Measurements from ENCODE around the gene PREB. TPM values are rescaled to one million over a fixed set of nuclear protein-coding genes. Genes with fewer than 3 reads are reported as not detected.

PREB gene
- polyA plus RNA-seq, 2 of the 4 experiments (the other 2 are of a cell fraction), result 58.2 to 79.9 TPM

- no peak for TF ChIP-seq REST (IDR thresholded peaks at IDR 0.05)
- no peak for TF ChIP-seq ZFP36 (IDR thresholded peaks at IDR 0.05; ENCODE audit: borderline replicate concordance, partially characterized antibody)
- no peak for TF ChIP-seq ELK1 (IDR thresholded peaks at IDR 0.05; ENCODE audit: low read depth, low read length)
- TF ChIP-seq EHMT2 (IDR thresholded peaks at IDR 0.05; ENCODE audit: low read depth), result no peak
- no peak for TF ChIP-seq POLR2A (IDR thresholded peaks at IDR 0.05; ENCODE audit: low read length)
- no peak for TF ChIP-seq JUN (IDR thresholded peaks at IDR 0.05)
These were observed 16.3 kb upstream of the PREB start (continued) for GRCh38 chr2:27150639-27151230.

GRCh38 chr2:27149570-27150405 is 15.4 kb upstream of the PREB start:
- Histone ChIP-seq H3K27ac (no peak overlapping the region), H3K4me1 (0 out of 3 replicates have a peak, but pooled peaks cover 8% of the 10 kb centered on the region), H3K4me3 (no peak overlapping the region), H3K4me2 (no peak overlapping the region), H3K9me3 (no peaks in the 10 kb centered on the region)
- 82% methylated on average over 29 of the region's 29 CpGs for WGBS (ENCODE audit: missing lambda C conversion rate)
- ATAC-seq (no peak; a peak in 1 of 6 replicates), DNase-seq (ENCODE audit: low read depth in 1 of 2, low spot score in 1 of 2) (no peak), FAIRE-seq (no peak)
- ChIA-PET POLR2A (interaction anchor here (0.5 kb wide), 1 partner anchor 60 kb away, joined by 3 read pairs; no protein-coding TSS in a partner anchor), CTCF (interaction anchor here (0.9 to 2.6 kb wide), 6 partner anchors 8 to 131 kb away, joined by 3 to 9 read pairs (median 3); partner anchors contain the start of gene PRR30)
- no peak for TF ChIP-seq HOXB5 (CRISPR knock-in tag; IDR thresholded peaks at IDR 0.05)
- TF ChIP-seq TFCP2L1 (CRISPR knock-in tag; IDR thresholded peaks at IDR 0.05), result no peak
- no peak for TF ChIP-seq CBX8 (IDR thresholded peaks at IDR 0.05)
- TF ChIP-seq ZNF302 (CRISPR knock-in tag; IDR thresholded peaks at IDR 0.05), result no peak
- TF ChIP-seq MYC (IDR thresholded peaks at IDR 0.05; ENCODE audit: borderline replicate concordance, low read length), result no peak

- Histone ChIP-seq H3K4me2 (no peak within 1 kb of the TSS), H3K9me3 (no peaks in the 10 kb centered on the region), H3K4me3 (no peak within 1 kb of the TSS), H3K4me1 (0 out of 3 replicates have a peak, but pooled peaks cover 8% of the 10 kb centered on the region), H3K27ac (no peak within 1 kb of the TSS)
- TF ChIP-seq ELK1 (IDR thresholded peaks at IDR 0.05; ENCODE audit: low read depth, low read length), result no peak
- no peak for TF ChIP-seq ZFP36 (IDR thresholded peaks at IDR 0.05; ENCODE audit: borderline replicate concordance, partially characterized antibody)
- TF ChIP-seq GATA3 (IDR thresholded peaks at IDR 0.05; ENCODE audit: borderline replicate concordance), result no peak
- no peak for TF ChIP-seq REST (IDR thresholded peaks at IDR 0.05)
- TF ChIP-seq ZC3H11A (IDR thresholded peaks at IDR 0.05), result no peak
- TF ChIP-seq HES2 (IDR thresholded peaks at IDR 0.05), result no peak
- no peak for TF ChIP-seq CHD4 (IDR thresholded peaks at IDR 0.05; ENCODE audit: borderline replicate concordance)
- no peak for TF ChIP-seq TFCP2L1 (CRISPR knock-in tag; IDR thresholded peaks at IDR 0.05)
- TF ChIP-seq PBX3 (IDR thresholded peaks at IDR 0.05), result no peak
- no peak for TF ChIP-seq HDAC2 (IDR thresholded peaks at IDR 0.05)
- TF ChIP-seq NFE2L2 (conservative IDR thresholded peaks at IDR 0.05; ENCODE audit: low read length), result no peak
- TF ChIP-seq CHD2 (IDR thresholded peaks at IDR 0.05; ENCODE audit: low read length, partially characterized antibody), result no peak
- TF ChIP-seq KDM1A (IDR thresholded peaks at IDR 0.05; ENCODE audit: low read depth), result no peak
- TF ChIP-seq EHMT2 (IDR thresholded peaks at IDR 0.05; ENCODE audit: low read depth), result no peak
- peak in 1 of 2 experiments; percentile 11; a peak in 2 of 6 replicates for ATAC-seq
- ChIA-PET CTCF (interaction anchor here (1.1 to 2.6 kb wide), 4 partner anchors 9 to 154 kb away, joined by 3 to 9 read pairs (median 5); no protein-coding TSS in a partner anchor), POLR2A (no interaction called here)
- whole genome bisulfite sequencing (ENCODE audit: missing lambda C conversion rate), result 60% methylated on average over 6 of the region's 12 CpGs
- no peak for FAIRE-seq
- DNase-seq (ENCODE audit: low read depth in 1 of 2, low spot score in 1 of 2), result no peak
These were observed 14.5 kb upstream of the PREB start, which contains the start of gene TCF23 for GRCh38 chr2:27148801-27149439. Gene TCF23, plus strand, starts transcription at chr2:27149004. Its CDS starts 130 bp downstream, at chr2:27149134.
